ENCODE data around the gene BCL11B. TPM values are rescaled to one million over a fixed set of nuclear protein-coding genes. Genes with fewer than 3 reads are reported as not detected.

BCL11B gene
- total and polyA plus RNA-seq, 4 donors = 0.04 to 0.42 (median 0.16) TPM

GRCh38 chr14:99252940-99253868 lies 18.8 kb downstream of the BCL11B start:
- no peak for DNase-seq (ENCODE audit: low spot score)
- no peak overlapping the region for H3K9ac ChIP-seq (ENCODE audit: low read depth in 1 of 2, low read length in 2 of 2)
- no peaks in the 10 kb centered on the region for H3K4me1 ChIP-seq (ENCODE audit: control insufficient read depth in 4 of 4, insufficient read depth in 4 of 4, low read length in 3 of 4)
- H3K36me3 ChIP-seq (ENCODE audit: control insufficient read depth in 4 of 4, insufficient read depth in 3 of 4, low read depth in 1 of 4, low read length in 3 of 4) = no peaks in the 10 kb centered on the region
- no peak overlapping the region for H3K27ac ChIP-seq (ENCODE audit: low read depth in 1 of 2, low read length in 2 of 2)
- 71% methylated on average over 25 of the region's 25 CpGs for whole genome bisulfite sequencing
- no peak for TF ChIP-seq MAX (IDR thresholded peaks at IDR 0.05)
- no peak for TF ChIP-seq SP1 (IDR thresholded peaks at IDR 0.05)
- TF ChIP-seq RXRA (IDR thresholded peaks at IDR 0.05) = no peak
- no peak for TF ChIP-seq YY1 (IDR thresholded peaks at IDR 0.05)
- TF ChIP-seq RAD21 (IDR thresholded peaks at IDR 0.05) = no peak
- TF ChIP-seq NR2F2 (IDR thresholded peaks at IDR 0.05) = no peak
- TF ChIP-seq CTCF (IDR thresholded peaks at IDR 0.05; ENCODE audit: low read depth, low read length, missing input control) = no peak
- TF ChIP-seq ZBTB33 (IDR thresholded peaks at IDR 0.05) = no peak
- no peak for TF ChIP-seq ATF3 (IDR thresholded peaks at IDR 0.05)
- no peak for TF ChIP-seq FOXA2 (IDR thresholded peaks at IDR 0.05)
- TF ChIP-seq REST (IDR thresholded peaks at IDR 0.05) = no peak
- TF ChIP-seq HNF4G (IDR thresholded peaks at IDR 0.05) = no peak
- no peak for TF ChIP-seq TAF1 (conservative IDR thresholded peaks at IDR 0.05)
- no peak for TF ChIP-seq JUND (IDR thresholded peaks at IDR 0.05)
- peaks cover 0 to 3% (median 3%) of the 10 kb centered on the region in 4 donors for H3K27me3 ChIP-seq (ENCODE audit: control insufficient read depth in 4 of 4, insufficient read depth in 4 of 4, low read length in 3 of 4)
- no peaks in the 10 kb centered on the region for H3K9me3 ChIP-seq (ENCODE audit: control insufficient read depth in 4 of 4, low read length in 3 of 4)
- no peak overlapping the region for H3K4me3 ChIP-seq (ENCODE audit: low read depth in 1 of 3, low read length in 3 of 3)

Measured in liver (tissue), 9 donors.